ENCODE results near the gene PTRH2.
"Not testable (repeated sequence)": the region's sequence is repeated elsewhere in the genome, so short reads cannot be mapped to it uniquely, and the experiment has no call there.

Gene PTRH2

GRCh38 chr17:59707149-59707970 lies at the start of gene PTRH2, which contains the start of gene VMP1:
Gene PTRH2, minus strand, starts transcription at chr17:59707430. Its CDS starts 9,452 bp downstream, at chr17:59697978.
Gene VMP1, plus strand, starts transcription at chr17:59707654. Its CDS starts 23,793 bp downstream, at chr17:59731447.
- H3K27ac ChIP-seq = peak within 1 kb of the TSS; percentile 59 to 96 (median 92)
- peak within 1 kb of the TSS; percentile 54 to 87 (median 79) for H3K4me3 ChIP-seq

- no peak overlapping the region for H3K4me3 ChIP-seq
- H3K27ac ChIP-seq = peak overlapping the region in 20 of 21 experiments; percentile 14 to 92 (median 78)
Measured at GRCh38 chr17:59756236-59756818, 49.1 kb upstream of the PTRH2 start.

- not testable (repeated sequence) for H3K4me3 ChIP-seq
- peak overlapping the region in 20 of 21 experiments; percentile 33 to 92 (median 78) for H3K27ac ChIP-seq
Measured at GRCh38 chr17:59755069-59755468, 47.8 kb upstream of the PTRH2 start.

- peak overlapping the region in 20 of 21 experiments; percentile 28 to 92 (median 78) for H3K27ac ChIP-seq
- H3K4me3 ChIP-seq = no peak overlapping the region
Measured at GRCh38 chr17:59754552-59754951, 47.3 kb upstream of the PTRH2 start.

- Histone ChIP-seq H3K4me3 (no peak overlapping the region), H3K27ac (peak overlapping the region in 20 of 21 experiments; percentile 33 to 92 (median 78))
Measured at GRCh38 chr17:59753522-59754467, 46.6 kb upstream of the PTRH2 start.

- Histone ChIP-seq H3K27ac (peak overlapping the region in 13 of 21 experiments; percentile 9 to 92 (median 84)), H3K4me3 (no peak overlapping the region)
Measured at GRCh38 chr17:59752922-59753321, 45.7 kb upstream of the PTRH2 start.

- H3K27ac ChIP-seq = peak overlapping the region in 13 of 21 experiments; percentile 9 to 92 (median 80)
- H3K4me3 ChIP-seq = no peak overlapping the region
Measured at GRCh38 chr17:59752446-59752845, 45.2 kb upstream of the PTRH2 start.

GRCh38 chr17:59751955-59752413 lies 44.8 kb upstream of the PTRH2 start:
- Histone ChIP-seq H3K4me3 (no peak overlapping the region), H3K27ac (peak overlapping the region in 13 of 21 experiments; percentile 9 to 92 (median 80))

- Histone ChIP-seq H3K27ac (no peak overlapping the region), H3K4me3 (no peak overlapping the region)
Measured at GRCh38 chr17:59748591-59748990, 41.4 kb upstream of the PTRH2 start.

- no peak overlapping the region for H3K4me3 ChIP-seq
- peak overlapping the region in 1 of 21 experiments; percentile 22 for H3K27ac ChIP-seq
Measured at GRCh38 chr17:59746849-59747445, 39.7 kb upstream of the PTRH2 start.

- Histone ChIP-seq H3K4me3 (no peak overlapping the region), H3K27ac (no peak overlapping the region)
Measured at GRCh38 chr17:59745040-59745439, 37.8 kb upstream of the PTRH2 start.

GRCh38 chr17:59743842-59744241 lies 36.6 kb upstream of the PTRH2 start:
- Histone ChIP-seq H3K27ac (no peak overlapping the region), H3K4me3 (no peak overlapping the region)

- H3K4me3 ChIP-seq = no peak overlapping the region
- H3K27ac ChIP-seq = no peak overlapping the region
Measured at GRCh38 chr17:59737324-59737723, 30.1 kb upstream of the PTRH2 start.

GRCh38 chr17:59734226-59734625 lies 27.0 kb upstream of the PTRH2 start:
- H3K4me3 ChIP-seq = no peak overlapping the region
- H3K27ac ChIP-seq = no peak overlapping the region

- H3K27ac ChIP-seq = no peak overlapping the region
- no peak overlapping the region for H3K4me3 ChIP-seq
Measured at GRCh38 chr17:59733697-59734096, 26.5 kb upstream of the PTRH2 start.

GRCh38 chr17:59730268-59730834 lies 23.1 kb upstream of the PTRH2 start:
- H3K27ac ChIP-seq = peak overlapping the region in 2 of 21 experiments; percentile 3 to 39
- no peak overlapping the region for H3K4me3 ChIP-seq

GRCh38 chr17:59727817-59728533 lies 20.7 kb upstream of the PTRH2 start:
- Histone ChIP-seq H3K27ac (no peak overlapping the region), H3K4me3 (no peak overlapping the region)

- H3K4me3 ChIP-seq = no peak overlapping the region
Measured at GRCh38 chr17:59725691-59726090, 18.5 kb upstream of the PTRH2 start.

More at GRCh38 chr17:59725691-59726090, 18.5 kb upstream of the PTRH2 start:
- H3K27ac ChIP-seq = peak overlapping the region in 11 of 21 experiments; percentile 3 to 66 (median 47)
